Smooth muscle cell (in vitro differentiated cells): Measurements from ENCODE around the gene FAAP20. TPM values are rescaled to one million over a fixed set of nuclear protein-coding genes. Genes with fewer than 3 reads are reported as not detected.

Source experiments
- DNase-seq: peaks from one replicate; lab custom pipeline; 2025; ENCODE audit not compliant: unreplicated experiment; lab: John Stamatoyannopoulos, UW
- H2AFZ ChIP-seq: fragments of 200-600 bp; sonication (generic); 2 replicates; pipeline ENCODE4 v1.6.0; 2016; ENCODE audit warnings: antibody characterized with exemption, low read depth, mild to moderate bottlenecking
- H3F3A ChIP-seq: fragments of 200-600 bp; sonication (generic); 2 replicates; pipeline ENCODE4 v1.6.0; 2017; ENCODE audit warnings: antibody characterized with exemption, low read depth
- H3K27ac ChIP-seq: fragments of 200-600 bp; sonication (generic); 2 replicates; pipeline ENCODE4 v1.5.1; 2016; ENCODE audit warnings: low read depth, mild to moderate bottlenecking
- H3K27me3 ChIP-seq: fragments of 200-600 bp; sonication (generic); 2 replicates; pipeline ENCODE4 v1.6.1; 2016; ENCODE audit warnings: low read depth, mild to moderate bottlenecking
- H3K36me3 ChIP-seq: fragments of 200-600 bp; sonication (generic); 2 replicates; pipeline ENCODE4 v1.5.1; 2016; ENCODE audit warnings: low read depth
- H3K4me1 ChIP-seq: fragments of 200-600 bp; sonication (generic); 2 replicates; pipeline ENCODE4 v1.5.1; 2016; ENCODE audit warnings: low read depth
- H3K4me2 ChIP-seq: fragments of 200-600 bp; sonication (generic); 2 replicates; pipeline ENCODE4 v1.6.0; 2016; ENCODE audit warnings: mild to moderate bottlenecking
- H3K4me3 ChIP-seq: fragments of 200-600 bp; sonication (generic); 2 replicates; pipeline ENCODE4 v1.5.1; 2016; ENCODE audit warnings: mild to moderate bottlenecking
- H3K79me2 ChIP-seq: fragments of 200-600 bp; sonication (generic); 2 replicates; pipeline ENCODE4 v1.6.0; 2016; ENCODE audit warnings: low read depth, mild to moderate bottlenecking
- H3K9ac ChIP-seq: fragments of 200-600 bp; sonication (generic); 2 replicates; pipeline ENCODE4 v1.6.0; 2016; ENCODE audit warnings: low read depth
- H3K9me3 ChIP-seq: fragments of 200-600 bp; sonication (generic); replicated peaks from 2 replicates; pipeline ENCODE4 v1.5.1; 2016; ENCODE audit warnings: low read depth
- H4K20me1 ChIP-seq: fragments of 200-600 bp; sonication (generic); 2 replicates; pipeline ENCODE4 v1.6.0; 2016; ENCODE audit warnings: low read depth
- CTCF ChIP-seq: fragments of 200-600 bp; sonication (generic); IDR thresholded peaks from 2 replicates; pipeline ENCODE4 v1.5.1; 2017; ENCODE audit warnings: borderline replicate concordance, mild to moderate bottlenecking, antibody characterized with exemption; ENCODE audit not compliant: insufficient read depth, poor library complexity, severe bottlenecking
- WGBS: methylation state at CpG from one replicate; pipeline ENCODE4 v1.1.7; 2016; ENCODE audit warnings: low lambda C conversion rate; 5-methylcytosine and 5-hydroxymethylcytosine counted together
- polyA plus RNA-seq: library from polyadenylated mRNA; unstranded; fragments of >200 nt; fragmentation: Nextera tagmentation; extraction: Ambion mirVana; gene quantifications from 2 replicates; pipeline ENCODE4 v1.2.1, GENCODE V29; 2016
- total RNA-seq: library from RNA; depleted of rRNA; stranded (reverse); fragments of >200 nt; gene quantifications from 2 replicates; pipeline ENCODE4 v1.2.3, GENCODE V29; 2014

FAAP20 gene
- total and polyA plus RNA-seq, 2 experiments from 2014 or later = 33.1 to 162 TPM

DNA sequence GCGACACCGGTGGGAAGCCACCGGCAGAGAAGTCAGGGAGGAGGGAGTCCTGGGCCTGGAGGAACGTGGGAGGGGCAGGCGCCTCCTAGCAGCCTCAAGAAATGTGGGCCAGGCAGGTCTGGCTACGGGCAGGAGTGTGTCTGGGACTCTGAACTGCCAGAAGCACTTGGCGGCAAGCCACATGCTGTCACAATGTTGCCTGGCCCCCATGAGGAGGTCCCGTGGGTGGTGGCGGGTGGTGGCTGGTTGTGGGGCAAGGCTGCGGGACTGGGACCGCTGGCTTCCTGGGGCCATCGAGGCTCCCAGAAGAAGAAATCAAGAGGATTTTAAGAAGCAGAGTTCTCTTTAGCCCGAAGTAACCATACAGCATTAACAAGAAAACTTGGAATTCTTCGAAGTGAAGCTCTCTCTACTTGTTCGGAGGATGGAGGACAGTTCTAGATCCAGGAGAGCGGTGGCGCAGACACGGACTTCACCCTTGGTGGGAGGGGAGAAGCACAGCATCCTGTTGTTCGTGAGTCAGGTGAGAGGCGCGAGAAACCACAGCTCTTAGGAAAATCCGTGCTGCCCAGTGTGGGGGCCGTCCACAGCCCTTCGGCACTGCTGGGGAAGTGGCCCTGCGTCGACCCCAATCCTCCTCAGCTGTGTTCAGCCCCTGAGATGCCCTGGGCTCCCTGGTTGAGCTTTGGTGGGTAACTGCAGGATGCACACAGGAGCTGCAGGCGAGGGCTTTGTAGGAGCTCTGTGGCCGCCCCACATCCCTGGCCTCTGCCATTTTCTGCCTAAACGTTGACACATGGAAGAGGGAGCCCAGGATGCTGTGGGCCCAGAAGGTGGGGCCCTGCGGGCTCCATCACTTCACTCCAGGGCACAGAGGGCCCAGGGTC lies 45.9 kb upstream of the FAAP20 start:
- Histone ChIP-seq H3K36me3 (no peaks in the 10 kb centered on the region), H3F3A (peaks cover 4% of the 10 kb centered on the region), H3K9me3 (no peaks in the 10 kb centered on the region), H4K20me1 (peaks cover 99% of the 10 kb centered on the region), H3K4me3 (no peak overlapping the region), H3K4me1 (peaks cover 9% of the 10 kb centered on the region), H3K27me3 (no peaks in the 10 kb centered on the region), H3K9ac (peak overlapping the region; percentile 35), H3K27ac (peak overlapping the region; percentile 75), H2AFZ (no peak overlapping the region), H3K79me2 (peaks cover 98% of the 10 kb centered on the region), H3K4me2 (peak overlapping the region; percentile 78)
- peak; percentile 27 for DNase-seq
- 62% methylated on average over 30 of the region's 30 CpGs for WGBS
- TF ChIP-seq CTCF = no peak

- WGBS = 94% methylated on average over 30 of the region's 30 CpGs
- peaks cover 4% of the 10 kb centered on the region for H3F3A ChIP-seq
- H3K4me2 ChIP-seq = peak overlapping the region; percentile 78
- no peak for DNase-seq
- H2AFZ ChIP-seq = no peak overlapping the region
- H3K27me3 ChIP-seq = no peaks in the 10 kb centered on the region
- TF ChIP-seq CTCF = no peak
- H3K4me3 ChIP-seq = no peak overlapping the region
- H3K27ac ChIP-seq = peak overlapping the region; percentile 75
- H3K36me3 ChIP-seq = no peaks in the 10 kb centered on the region
- H3K4me1 ChIP-seq = peaks cover 13% of the 10 kb centered on the region
- no peaks in the 10 kb centered on the region for H3K9me3 ChIP-seq
- H3K9ac ChIP-seq = peak overlapping the region; percentile 35
- H4K20me1 ChIP-seq = peaks cover 100% of the 10 kb centered on the region
- H3K79me2 ChIP-seq = peaks cover 100% of the 10 kb centered on the region
These were observed 44.9 kb upstream of the FAAP20 start for GRCh38 chr1:2239384-2239985.

- WGBS = 95% methylated on average over 6 of the region's 6 CpGs
- H3K9me3 ChIP-seq = no peaks in the 10 kb centered on the region
- DNase-seq = no peak
- H4K20me1 ChIP-seq = peaks cover 100% of the 10 kb centered on the region
- no peak overlapping the region for H3K9ac ChIP-seq
- H3K4me2 ChIP-seq = no peak overlapping the region
- TF ChIP-seq CTCF = no peak
- H2AFZ ChIP-seq = no peak overlapping the region
- peak overlapping the region; percentile 75 for H3K27ac ChIP-seq
- H3K4me3 ChIP-seq = no peak overlapping the region
- peaks cover 100% of the 10 kb centered on the region for H3K79me2 ChIP-seq
- H3K27me3 ChIP-seq = no peaks in the 10 kb centered on the region
- H3K4me1 ChIP-seq = peaks cover 18% of the 10 kb centered on the region
- H3F3A ChIP-seq = peaks cover 4% of the 10 kb centered on the region
- no peaks in the 10 kb centered on the region for H3K36me3 ChIP-seq
These were observed 44.4 kb upstream of the FAAP20 start for GRCh38 chr1:2239013-2239370.
